Measurements from ENCODE around the gene GAS7. TPM values are rescaled to one million over a fixed set of nuclear protein-coding genes. Genes with fewer than 3 reads are reported as not detected.

GAS7 gene
- total and polyA plus RNA-seq, 10 of the 15 experiments (the other 5 are each of a cell fraction or from before 2014, with no cell fraction given), result 2.3 to 53.4 (median 24.0) TPM

GRCh38 chr17:9974448-9975381, 223.7 kb downstream of the GAS7 start:
- Histone ChIP-seq H3K9me3 (replicated peaks; ENCODE audit: control insufficient read depth, insufficient read depth, low read length) (no peaks in the 10 kb centered on the region), H3K4me2 (ENCODE audit: control insufficient read depth, insufficient read depth) (no peak overlapping the region), H3K4me1 (ENCODE audit: control insufficient read depth, insufficient read depth, low read length) (peaks cover 3% of the 10 kb centered on the region; the same call in 1 of the 2 replicates), H3K27ac (ENCODE audit: control insufficient read depth, insufficient read depth) (no peak overlapping the region), H3K36me3 (ENCODE audit: control insufficient read depth in 2 of 2, insufficient read depth in 2 of 2, low read length in 1 of 2) (no peaks in the 10 kb centered on the region), H4K20me1 (ENCODE audit: control insufficient read depth, insufficient read depth) (no peaks in the 10 kb centered on the region), H3K9ac (ENCODE audit: control insufficient read depth, insufficient read depth, low read length) (no peak overlapping the region), H3K4me3 (no peak overlapping the region), H3K27me3 (replicated peaks in 1 of 2; ENCODE audit: control insufficient read depth in 2 of 2, insufficient read depth in 2 of 2, low read length in 1 of 2) (no peaks in the 10 kb centered on the region), H3K79me2 (ENCODE audit: control insufficient read depth, insufficient read depth, low read length) (no peaks in the 10 kb centered on the region), H2AFZ (ENCODE audit: control insufficient read depth, low read depth, low read length) (no peak overlapping the region)
- TF ChIP-seq E2F8 (IDR thresholded peaks at IDR 0.05; ENCODE audit: low read depth, partially characterized antibody), result no peak
- TF ChIP-seq SIX5 (IDR thresholded peaks at IDR 0.05; ENCODE audit: low read depth, low read length, severe bottlenecking), result no peak
- TF ChIP-seq HDAC2 (IDR thresholded peaks at IDR 0.05), result no peak
- in situ Hi-C loops (cut with MboI), result no loop called here
- FAIRE-seq, result no peak
- RAD21 ChIA-PET (ENCODE audit: unreplicated experiment), result no interaction called here
- WGBS (ENCODE audit: insufficient coverage, insufficient replicate concordance, low lambda C conversion rate, missing lambda C conversion rate), result 81% methylated on average over 16 of the region's 16 CpGs
- no TSS peak for BruUV-seq (replicated peaks)
- intact Hi-C loops (cut with micrococcal nuclease; ENCODE audit: unreplicated experiment), result no loop called here
- SMC1A ChIA-PET (ENCODE audit: uncharacterized antibody, unreplicated experiment), result interaction anchor here (0.6 kb wide), 1 partner anchor 50 kb away, joined by 3 read pairs; no protein-coding TSS in a partner anchor
- POLR2A ChIA-PET, result no interaction called here
- no peak for ATAC-seq
- DNase-seq (ENCODE audit: low read depth, low spot score), result no peak
- CTCF ChIA-PET, result interaction anchor here (0.6 kb wide), 1 partner anchor 13 kb away, joined by 4 read pairs; no protein-coding TSS in a partner anchor
